Eye (tissue), 1 donor: ENCODE measurements around the gene TAC4.
A peak's percentile ranks its signal among the peaks of the same experiment; 100 is the strongest.
"Not testable (repeated sequence)": the region's sequence is repeated elsewhere in the genome, so short reads cannot be mapped to it uniquely, and the experiment has no call there.

Experiments
- DNase-seq: peaks from one replicate; pipeline ENCODE4 v3.0.0-alpha.2; 2015

Gene TAC4

DNA sequence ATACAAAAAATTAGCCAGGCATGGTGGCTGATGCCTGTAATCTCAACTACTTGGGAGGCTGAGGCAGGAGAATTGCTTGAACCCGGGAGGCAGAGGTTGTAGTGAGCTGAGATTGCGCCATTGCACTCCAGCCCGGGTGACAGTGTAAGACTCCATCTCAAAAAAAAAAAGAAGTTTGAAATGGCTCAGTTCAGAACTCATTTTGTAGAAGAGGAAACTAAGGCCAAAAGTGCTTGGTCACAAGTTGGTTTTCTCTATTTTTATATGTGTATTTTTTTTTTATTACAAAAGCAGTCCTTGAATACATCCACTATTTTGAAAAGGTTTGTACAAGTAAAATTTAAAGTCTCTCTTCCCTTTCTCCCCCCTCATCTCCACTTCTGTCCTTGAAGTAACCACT is 5.5 kb downstream of the TAC4 start:
- DNase-seq: no peak

DNA sequence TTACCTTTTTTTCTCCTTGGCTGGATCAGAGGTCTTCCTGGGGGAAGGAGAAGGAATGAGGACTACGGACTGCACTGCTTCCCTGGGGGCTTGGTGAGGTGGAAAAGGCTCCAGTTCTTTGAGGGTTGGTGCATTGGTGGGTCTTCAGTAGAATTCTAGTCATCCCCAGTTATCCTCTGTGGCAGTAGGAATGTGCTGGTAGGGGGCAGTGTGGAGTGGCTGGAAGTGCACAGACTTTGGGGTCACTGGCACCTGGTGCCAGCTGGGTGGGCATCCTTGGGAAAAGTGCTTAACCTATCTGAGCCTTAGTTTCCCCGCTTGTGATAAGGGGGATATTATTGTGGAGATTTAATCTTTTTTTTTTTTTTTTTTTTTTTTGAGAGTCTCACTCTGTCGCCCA is 6.3 kb downstream of the TAC4 start:
- DNase-seq: no peak

DNA sequence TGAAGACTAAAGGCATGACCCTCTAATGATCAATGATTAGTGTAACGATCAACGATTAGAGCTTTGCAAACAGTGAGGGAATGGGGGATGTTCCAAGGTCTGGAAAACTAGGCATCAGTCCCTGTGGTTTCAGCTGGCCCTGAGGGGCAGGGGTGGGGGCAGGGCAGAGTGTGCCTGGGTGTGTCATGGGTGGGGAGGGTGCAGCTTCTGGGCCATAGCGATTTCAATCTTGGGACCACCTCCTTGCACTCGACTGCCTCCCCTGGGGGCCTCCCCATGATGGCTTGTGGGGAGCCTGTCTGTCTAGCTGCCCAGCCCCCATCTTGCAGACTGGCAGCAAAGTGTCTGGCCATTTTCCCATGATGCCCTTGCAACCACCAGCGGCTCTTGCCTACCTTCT is 8.4 kb downstream of the TAC4 start:
- DNase-seq: no peak

DNA sequence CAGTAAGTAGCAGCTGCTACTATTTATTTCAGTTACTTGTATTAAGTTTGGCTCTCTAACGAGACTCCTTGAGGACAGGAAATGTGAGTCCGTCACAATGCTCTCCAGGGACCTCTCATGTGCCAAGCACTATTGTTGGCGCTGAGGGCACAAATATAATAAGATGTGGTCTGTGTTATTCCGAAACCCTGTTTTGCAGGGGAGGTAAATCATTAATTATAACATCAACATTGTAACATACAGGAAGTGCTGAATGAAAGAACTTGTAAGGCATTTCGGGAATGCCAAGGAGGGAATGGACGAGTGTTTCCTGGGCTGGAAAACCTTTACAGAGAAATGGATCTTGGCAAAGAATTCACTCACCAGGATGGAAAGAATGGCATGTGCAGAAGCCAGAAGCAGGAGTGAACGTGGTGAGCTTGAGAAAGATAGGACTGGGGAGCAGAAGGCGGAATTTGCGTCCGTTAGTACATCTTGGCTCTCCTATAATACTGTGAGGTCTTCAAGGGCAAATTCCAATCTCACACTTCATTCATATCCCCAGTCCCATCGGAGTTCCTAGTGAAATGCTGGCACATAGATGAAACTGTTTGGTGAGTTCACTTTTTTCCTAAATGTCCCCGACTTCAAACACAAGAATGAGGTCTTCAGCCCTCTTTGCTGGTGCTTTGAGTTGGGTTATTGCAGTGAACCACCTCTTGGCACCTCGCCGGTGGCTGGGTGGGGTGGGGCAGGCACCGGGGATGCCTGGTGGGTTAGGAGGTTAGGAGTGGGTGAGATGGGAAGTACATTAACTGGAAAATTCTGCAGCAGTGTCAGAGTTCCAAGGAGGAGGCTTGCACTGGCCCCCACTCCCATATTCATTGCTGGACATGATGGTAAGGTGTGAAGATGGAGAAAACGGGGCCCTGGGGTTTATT is 11.5 kb downstream of the TAC4 start:
- no peak for DNase-seq

DNA sequence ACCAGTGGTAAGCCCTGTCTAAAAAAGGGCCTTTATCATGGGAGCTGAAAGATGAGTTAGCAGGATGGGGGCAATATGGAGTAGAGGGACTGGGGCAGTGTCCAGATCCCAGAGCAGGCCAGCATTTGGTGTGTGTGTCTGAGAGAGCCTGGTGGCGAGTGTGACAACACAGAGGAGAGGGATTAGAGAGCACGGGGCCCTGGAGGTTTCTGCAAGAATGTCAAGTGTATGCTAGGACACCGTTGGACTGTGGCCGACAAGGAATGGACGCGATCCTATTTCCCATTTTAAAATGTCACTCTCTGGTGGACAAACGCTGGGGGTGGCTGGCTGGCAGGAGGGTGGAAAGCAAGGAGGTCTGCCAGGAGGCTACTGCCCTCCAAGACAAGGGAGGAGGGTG is 12.4 kb downstream of the TAC4 start:
- DNase-seq: no peak

DNA sequence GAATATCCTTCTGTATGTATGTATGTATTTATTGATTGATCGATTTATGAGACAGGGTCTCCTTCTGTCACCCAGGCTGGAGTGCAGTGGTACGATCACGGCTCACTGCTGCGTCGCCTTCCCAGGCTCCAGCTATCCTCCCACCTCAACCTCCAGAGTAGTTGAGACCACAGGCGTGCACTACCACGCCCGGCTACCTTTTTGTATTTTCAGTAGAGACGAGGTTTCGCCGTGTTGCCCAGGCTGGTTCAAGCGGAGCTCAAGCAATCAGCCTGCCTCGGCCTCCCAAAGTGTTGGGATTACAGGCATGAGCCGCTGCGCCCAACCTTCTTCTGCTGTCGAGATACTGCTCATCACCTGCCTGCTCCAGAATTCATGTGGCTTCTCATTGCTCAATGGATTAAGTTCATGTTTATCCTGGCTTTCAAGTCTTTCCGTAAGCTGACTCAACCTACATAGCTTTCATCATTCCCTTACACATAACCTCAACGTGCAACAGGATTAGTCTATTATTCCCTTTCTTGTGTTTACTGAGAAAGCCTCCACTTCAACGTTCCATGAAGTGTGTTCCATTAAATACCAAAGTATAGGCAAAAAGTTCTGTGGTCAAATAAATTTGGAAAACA is 13.6 kb downstream of the TAC4 start:
- DNase-seq: no peak

DNA sequence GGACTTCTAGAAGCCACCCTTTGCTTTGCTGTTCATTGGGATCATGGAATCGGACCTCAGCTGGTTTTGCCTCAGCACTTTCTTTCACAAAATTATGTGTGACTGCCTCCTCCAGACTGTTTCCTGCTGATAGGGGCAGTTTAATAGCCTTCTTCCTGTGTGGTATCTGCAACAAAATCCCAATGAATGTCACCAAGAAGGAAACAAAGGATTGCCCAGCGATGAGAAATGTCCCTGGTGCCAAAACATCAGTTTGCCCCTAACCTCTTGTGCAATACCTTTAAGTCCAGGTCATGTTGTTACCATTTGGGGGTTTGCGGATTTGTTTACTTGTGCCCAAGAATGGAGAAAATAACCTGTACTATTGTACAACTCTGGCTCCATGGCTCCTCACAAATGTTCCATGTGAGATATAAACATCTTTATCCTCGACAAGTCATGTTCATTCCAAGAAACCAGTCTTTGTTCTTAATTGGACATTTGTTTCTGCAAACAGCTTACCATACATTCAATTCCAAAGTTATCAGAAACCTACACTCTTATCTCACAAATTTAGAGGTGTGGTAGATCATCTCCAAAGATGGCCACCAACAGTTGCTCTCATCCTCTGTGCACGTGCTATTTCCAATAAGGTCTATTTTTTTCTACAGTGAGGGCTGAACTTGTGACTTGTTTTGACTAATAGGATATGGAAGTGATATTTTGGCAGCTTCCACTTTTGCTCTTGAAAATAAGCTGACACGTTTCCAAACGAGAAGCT is 14.8 kb downstream of the TAC4 start:
- DNase-seq: no peak

DNA sequence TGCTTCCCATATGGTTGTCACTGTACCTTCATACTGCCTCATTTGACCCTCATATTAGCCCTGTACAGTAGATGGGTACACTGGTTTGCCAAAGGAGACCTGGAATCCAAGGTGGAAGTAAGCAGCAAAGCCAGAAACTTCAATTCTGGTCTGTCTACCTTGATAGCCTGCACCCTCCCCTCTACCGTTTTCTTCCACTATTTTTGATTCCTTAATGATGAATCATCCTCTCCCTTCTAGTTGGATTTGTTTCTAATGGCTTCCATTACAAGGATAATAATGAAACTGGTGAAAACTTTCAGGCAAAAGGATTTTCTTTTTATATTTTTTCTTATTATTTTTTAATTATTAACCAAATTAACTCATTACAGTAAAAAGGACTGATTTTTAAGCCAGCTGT is 17.3 kb downstream of the TAC4 start:
- DNase-seq: no peak

DNA sequence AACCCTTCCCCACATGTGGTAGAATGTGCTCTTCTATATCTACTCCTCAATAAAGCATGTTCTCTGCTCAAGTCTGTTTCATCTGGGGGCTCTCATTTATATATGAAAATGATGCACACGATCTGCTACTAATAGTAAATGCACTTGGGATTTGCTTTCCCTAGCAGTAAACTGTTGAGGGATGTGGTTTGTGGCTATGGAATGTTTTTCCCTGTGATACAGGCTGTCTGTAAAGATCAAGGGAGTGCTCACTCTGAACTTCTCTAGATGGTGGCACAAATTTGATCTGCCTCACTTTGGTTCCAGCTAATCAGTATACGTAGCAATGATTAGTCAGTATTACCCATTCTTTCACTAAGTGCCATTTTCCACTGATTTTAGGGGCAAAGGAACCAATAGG is 18.8 kb downstream of the TAC4 start:
- no peak for DNase-seq

DNA sequence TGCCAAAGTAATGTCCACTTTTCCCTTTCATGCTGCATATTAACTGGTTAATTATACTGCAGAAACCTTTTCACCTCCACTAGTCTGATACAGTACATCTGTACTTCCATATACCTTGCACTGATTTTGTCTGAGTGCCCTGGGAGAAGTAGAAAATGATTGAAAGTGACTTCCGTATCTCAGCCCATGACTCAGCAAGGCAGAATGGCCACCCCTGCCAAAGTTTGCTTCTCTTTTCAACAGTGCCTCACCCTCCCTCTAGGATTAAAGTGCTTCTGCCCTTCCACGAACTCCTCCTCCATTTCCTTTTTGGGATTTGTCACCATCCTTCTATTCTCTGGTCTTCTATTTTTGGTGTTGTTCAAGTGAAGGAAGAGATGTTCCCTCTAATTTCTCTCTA is 19.5 kb downstream of the TAC4 start:
- not testable (repeated sequence) for DNase-seq

DNA sequence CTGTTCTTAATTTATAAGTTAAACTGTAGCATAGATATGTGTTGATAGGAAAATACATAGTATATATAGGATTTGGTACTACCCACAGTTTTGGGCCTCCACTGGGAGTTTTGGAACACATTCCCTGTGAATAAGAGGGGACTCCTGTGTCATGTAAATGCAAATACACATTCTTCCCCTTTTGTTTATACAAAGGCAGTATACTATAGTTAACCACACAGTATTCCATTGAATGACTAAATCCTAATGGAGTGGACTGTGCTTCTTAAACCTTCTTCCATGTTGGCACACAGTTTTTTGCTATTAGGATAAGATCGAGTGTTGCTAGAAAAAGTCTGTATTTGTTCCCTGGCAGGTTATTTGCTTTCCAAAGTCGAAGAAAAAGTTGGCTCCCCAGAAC is 22.2 kb downstream of the TAC4 start:
- DNase-seq: no peak

DNA sequence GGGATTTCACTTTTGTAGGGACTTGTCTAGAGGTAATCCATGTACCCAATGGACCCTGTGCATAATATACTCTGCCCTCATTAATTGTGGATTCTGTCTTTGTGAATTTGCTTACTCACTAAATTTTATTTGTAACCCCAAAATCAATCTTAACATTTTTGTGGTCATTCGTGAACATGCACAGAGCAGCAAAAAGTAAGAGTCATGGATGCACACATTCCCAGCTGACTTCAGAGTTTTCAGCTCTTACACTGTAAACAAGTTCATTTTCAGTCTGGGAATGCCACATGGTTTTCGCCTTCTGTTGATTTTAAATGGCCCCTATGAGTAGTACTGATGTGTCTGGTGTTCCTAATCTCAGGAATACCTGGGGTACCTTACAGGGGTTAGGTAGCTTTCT is 24.3 kb downstream of the TAC4 start:
- no peak for DNase-seq

DNA sequence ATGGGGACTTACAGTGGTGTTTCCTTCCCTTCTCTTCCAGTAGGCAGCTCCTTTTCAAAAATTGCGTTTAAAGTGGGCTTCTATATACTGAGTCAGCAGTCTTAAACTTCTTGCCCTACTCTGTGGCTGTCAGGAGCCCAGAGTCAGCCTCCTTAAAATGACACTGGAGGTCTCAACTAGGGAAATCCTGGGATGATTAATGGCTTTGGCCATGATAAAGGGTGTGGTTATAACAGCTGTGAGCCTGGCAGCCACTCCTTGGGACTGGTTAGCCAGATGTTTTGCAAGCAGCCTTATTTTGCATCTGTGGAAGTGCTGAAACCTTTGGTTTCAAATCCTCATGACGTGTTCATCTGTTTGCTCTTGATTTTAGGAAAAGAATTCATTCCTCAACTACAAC is 25.0 kb downstream of the TAC4 start:
- DNase-seq: no peak

DNA sequence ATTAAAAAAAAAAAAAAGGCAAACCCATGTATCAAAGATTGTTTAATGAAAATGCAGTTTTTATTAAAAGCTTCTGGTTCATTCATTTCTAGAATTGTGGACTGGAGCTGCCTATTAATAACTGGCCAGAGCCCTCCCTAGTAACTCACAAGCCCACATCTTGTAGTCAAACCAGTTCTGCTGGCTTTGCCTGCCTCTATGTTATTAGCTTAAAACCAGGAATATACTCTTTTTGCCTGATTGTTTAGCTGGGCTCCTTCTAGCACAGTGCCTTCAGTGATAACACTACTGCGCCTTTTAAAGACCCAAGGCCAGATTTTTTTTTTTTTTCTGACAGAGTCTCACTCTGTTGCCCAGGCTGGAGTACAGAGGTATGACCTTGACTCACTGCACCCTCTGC is 26.0 kb downstream of the TAC4 start:
- DNase-seq: no peak

DNA sequence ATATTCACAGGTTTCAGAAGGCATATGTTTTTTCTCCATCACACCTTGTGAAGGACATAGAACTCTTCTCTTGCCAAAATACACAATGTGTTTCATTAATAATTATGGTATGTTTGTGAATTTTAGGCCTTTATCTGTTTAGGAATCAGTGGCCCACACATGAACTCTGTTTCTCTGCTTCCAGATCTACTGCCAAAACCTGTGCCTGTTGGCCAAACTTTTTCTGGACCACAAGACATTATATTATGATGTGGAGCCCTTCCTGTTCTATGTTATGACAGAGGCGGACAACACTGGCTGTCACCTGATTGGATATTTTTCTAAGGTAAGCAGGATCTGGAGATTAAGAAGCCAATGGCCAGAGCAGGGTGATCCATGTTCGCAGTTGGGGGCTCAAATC is 26.4 kb downstream of the TAC4 start:
- DNase-seq: no peak

DNA sequence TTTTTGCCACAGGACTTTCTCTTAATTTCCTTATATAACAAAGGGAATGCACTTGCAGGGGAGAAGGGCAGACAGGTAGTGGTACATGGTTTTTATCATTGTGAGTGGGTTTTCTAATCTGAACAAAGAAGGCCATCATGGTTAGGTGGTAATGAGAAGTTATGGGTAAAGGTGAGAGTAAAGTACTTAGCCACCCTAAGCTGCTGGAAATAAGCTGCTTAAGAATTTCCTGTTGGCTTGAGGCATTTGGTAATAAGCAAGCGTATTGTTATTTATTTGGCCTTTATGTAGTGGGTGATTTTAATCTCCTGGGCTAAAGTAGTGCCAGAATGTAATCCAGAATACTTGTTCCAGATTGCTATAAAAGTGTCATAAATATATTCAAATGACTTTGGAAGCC is 27.1 kb downstream of the TAC4 start:
- peak; percentile 6 for DNase-seq

DNA sequence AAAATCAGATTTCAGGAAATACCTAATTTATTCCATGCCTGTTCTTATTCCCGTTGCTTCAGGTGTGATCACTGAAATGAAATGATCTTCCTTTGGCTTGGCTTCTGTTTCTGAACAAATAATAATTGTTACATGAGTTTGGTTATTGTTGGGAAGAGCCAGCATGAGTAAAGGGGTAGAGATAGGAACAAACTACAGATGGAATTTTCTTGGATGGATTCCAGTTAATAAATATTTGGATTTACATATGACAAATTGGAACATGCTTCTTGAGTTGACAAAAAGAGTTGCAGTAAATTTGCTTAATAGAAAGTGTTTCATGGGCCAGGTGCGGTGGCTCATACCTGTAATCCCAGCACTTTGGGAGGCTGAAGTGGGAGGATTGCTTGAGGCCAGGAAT is 28.2 kb downstream of the TAC4 start:
- DNase-seq: no peak

DNA sequence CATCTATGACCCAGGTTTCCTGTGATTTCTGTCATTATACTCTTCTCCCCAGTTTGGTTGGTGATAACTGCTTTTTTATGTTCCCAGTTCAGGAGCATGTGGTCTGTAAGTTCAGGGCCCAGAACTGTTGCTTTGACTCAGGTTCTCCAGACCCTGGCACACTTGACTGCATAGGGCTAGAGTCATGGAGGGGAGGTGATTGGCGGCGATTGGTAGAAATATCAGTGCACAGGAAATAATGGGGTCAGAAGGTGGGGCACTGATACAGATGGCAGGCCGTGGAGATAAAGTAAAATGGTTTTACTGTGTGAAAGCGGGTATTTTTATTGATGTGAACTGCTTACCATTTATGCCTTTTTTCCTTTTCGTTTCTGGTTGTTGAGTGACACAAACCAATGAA is 28.7 kb downstream of the TAC4 start:
- DNase-seq: no peak

DNA sequence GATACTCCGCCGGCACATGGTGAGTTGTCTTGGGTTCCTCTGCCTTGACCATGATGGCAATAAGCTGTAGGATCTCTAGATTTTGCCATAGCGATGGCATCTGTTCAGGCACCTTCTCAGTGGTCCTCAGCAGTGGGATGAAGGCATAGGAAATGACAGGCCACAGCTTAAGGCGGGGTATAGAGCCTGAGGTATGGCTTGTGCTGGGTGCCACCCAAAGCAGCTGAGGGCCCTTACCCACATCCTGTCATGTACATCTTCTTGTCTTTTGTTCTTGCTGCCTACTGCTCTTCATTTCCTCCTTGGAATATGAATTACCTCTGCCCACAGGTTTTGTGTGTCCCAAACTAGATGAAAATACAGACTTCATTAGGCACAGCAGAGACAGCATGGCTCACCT is 29.9 kb downstream of the TAC4 start:
- DNase-seq: no peak

DNA sequence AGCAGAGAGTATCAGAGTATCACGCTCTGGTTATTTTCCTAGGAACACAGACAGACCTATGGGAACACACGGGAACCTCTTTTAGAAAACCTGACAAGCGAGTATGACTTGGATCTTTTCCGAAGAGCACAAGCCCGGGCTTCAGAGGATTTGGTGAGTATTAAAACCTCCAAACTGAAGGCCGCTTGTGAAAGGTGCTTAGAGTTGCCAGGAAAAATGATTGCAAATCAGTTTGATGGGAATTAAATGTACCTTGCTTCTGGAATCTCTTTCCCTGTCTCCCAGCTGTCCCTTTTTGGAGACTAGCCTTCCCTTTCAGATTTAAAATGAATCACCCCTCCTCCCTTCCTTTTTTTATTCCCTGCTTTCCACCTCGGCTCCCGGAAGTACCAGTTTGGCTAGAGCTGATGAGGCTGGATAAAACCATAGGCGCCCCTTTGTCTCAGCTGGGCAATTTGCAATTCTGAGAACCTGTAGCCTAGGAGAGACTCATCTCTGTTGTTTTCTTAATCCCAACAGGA is 32.0 kb downstream of the TAC4 start:
- DNase-seq: no peak

DNA sequence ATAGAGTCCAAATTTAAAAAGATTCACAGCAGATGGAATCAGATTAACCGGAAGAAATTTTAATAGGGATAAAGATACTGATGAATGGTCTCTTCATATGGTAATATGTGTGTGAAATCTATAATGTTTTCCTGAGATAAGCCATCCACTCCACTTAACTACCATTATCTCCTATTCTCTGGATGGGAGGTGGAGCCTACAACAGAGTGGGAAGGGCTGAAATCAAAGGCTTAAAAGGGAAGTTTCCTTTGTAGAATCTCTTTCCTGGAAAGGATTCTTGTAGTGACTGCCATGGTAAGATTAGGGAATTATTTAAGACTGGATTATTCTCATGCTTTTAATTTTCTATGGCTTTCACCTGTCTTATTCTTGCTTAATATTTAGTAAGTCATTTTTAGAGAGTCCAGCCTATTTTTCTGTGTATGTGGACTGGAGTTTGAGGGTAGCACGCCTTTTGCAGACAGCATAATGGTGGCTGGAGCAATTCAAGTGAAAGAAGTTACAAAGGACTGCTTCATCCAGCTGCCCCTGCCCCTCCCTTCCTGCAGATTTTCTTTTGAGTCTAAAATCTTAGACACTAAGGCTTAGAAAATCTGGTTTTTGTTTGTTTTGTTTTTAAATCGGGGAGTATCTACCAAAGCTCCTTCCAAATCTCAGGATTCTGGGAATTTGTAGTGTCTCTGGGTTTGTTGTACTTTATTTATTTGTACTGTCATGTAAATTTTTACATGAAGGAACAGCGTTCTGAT is 32.9 kb downstream of the TAC4 start:
- DNase-seq: no peak

DNA sequence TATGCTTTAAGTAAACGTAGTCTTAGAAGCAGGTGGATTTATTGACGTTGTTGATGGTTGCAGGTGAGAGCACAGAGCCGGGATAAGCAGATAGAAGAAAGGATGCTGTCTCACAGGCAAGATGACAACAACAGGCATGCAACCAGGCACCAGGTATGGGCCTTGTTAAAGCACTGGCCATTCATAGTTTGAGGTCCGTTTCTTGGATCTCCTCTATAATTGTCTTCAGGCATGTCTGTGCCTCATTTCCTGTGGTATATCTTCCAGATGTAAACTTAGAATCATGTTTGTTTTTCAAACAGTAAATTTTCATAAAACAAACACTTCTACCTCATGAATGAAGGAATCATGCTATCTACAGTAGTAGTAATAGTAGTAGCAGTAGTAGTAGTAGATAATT is 38.8 kb downstream of the TAC4 start:
- no peak for DNase-seq

DNA sequence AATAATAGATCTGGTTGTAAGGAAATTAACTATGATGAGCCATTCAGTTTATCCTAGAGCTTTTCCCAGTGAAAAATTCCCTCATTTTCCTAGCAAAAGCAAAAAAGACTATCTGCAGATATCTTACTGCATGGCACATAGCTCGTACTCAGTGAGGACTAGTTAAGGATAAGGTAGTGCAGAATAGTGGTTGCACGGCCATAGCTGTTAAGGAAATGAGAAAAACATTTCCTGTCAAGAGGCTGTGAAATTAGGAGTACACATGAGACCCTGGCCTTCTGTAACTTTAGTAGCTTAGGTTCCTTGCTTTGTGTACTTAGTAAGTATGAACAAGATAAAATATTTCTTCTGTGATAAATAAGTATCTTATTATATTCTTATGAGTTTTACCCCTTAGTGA is 49.1 kb downstream of the TAC4 start:
- DNase-seq: no peak
